ENCODE data around the gene SLC39A10.

Gene SLC39A10

DNA sequence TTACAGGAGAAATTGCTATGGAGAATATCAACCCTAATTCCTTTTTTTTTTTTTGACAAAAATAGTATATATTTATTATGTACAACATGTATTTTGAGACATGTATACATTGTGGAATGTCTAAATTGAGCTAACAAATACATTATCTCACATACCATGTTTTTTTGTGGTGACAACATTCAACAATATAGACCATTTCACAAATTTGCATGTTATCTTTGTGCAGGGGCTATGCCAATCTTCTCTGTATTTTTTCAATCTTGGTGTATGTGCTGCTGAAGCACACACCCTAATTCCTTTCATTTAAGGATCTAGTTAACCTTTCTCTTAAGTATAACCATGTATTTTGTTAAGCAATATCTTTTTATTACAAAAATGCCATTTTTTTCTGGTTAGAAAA, 13.2 kb downstream of the SLC39A10 start:
- Histone ChIP-seq H3K4me1 (ENCODE audit: control insufficient read depth, insufficient read depth, low read length) (peaks cover 7% of the 10 kb centered on the region), H3K36me3 (ENCODE audit: control insufficient read depth, insufficient read depth, low read length) (no peaks in the 10 kb centered on the region), H3K27me3 (ENCODE audit: control insufficient read depth, insufficient read depth, low read length, poor library complexity, severe bottlenecking) (no peaks in the 10 kb centered on the region)

DNA sequence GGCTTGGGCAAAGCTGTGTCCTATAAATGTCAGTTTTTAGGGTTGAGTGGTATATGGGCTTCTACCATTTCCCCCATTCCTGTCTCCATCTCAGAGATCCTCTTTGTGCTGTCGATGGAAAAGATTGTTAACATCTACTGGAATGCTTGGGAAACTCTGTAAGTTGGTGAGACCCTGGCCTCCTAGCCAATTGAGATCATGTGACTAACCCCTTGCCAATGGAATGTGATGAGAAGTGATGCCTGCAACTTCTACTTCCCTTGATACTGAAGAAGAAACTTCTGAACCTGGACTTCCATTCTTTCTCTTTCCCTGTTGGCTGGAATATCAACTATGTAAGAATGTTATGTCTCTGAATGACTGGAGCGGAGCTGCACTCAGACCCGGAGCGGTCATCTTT, 14.5 kb downstream of the SLC39A10 start:
- H3K27ac ChIP-seq (ENCODE audit: insufficient read depth, low read depth, low read length, poor library complexity, severe bottlenecking): no peak overlapping the region
- peaks cover 5% of the 10 kb centered on the region for H3K4me1 ChIP-seq (ENCODE audit: control insufficient read depth, insufficient read depth, low read length)
- WGBS, 2 experiments: 63 to 74% methylated on average over 4 of the region's 4 CpGs
- no peaks in the 10 kb centered on the region for H3K9me3 ChIP-seq (ENCODE audit: control insufficient read depth, low read length)
- H3K4me3 ChIP-seq (ENCODE audit: insufficient read depth, low read depth, low read length): no peak overlapping the region
- no peaks in the 10 kb centered on the region for H3K27me3 ChIP-seq (ENCODE audit: control insufficient read depth, insufficient read depth, low read length, poor library complexity, severe bottlenecking)
- H3K36me3 ChIP-seq (ENCODE audit: control insufficient read depth, insufficient read depth, low read length): no peaks in the 10 kb centered on the region

More for the DNA sequence above, 13.2 kb downstream of the SLC39A10 start:
- Histone ChIP-seq H3K9me3 (ENCODE audit: control insufficient read depth, low read length) (no peaks in the 10 kb centered on the region), H3K4me3 (ENCODE audit: insufficient read depth, low read depth, low read length) (no peak overlapping the region), H3K27ac (ENCODE audit: insufficient read depth, low read depth, low read length, poor library complexity, severe bottlenecking) (no peak overlapping the region)

GRCh38 chr2:195672674-195673073, 15.6 kb downstream of the SLC39A10 start:
- 94 to 95% methylated on average over 4 of the region's 4 CpGs for WGBS, 2 experiments
- Histone ChIP-seq H3K4me3 (ENCODE audit: insufficient read depth, low read depth, low read length) (no peak overlapping the region), H3K27me3 (ENCODE audit: control insufficient read depth, insufficient read depth, low read length, poor library complexity, severe bottlenecking) (no peaks in the 10 kb centered on the region), H3K27ac (ENCODE audit: insufficient read depth, low read depth, low read length, poor library complexity, severe bottlenecking) (no peak overlapping the region), H3K9me3 (ENCODE audit: control insufficient read depth, low read length) (no peaks in the 10 kb centered on the region), H3K4me1 (ENCODE audit: control insufficient read depth, insufficient read depth, low read length) (no peaks in the 10 kb centered on the region), H3K36me3 (ENCODE audit: control insufficient read depth, insufficient read depth, low read length) (no peaks in the 10 kb centered on the region)

DNA sequence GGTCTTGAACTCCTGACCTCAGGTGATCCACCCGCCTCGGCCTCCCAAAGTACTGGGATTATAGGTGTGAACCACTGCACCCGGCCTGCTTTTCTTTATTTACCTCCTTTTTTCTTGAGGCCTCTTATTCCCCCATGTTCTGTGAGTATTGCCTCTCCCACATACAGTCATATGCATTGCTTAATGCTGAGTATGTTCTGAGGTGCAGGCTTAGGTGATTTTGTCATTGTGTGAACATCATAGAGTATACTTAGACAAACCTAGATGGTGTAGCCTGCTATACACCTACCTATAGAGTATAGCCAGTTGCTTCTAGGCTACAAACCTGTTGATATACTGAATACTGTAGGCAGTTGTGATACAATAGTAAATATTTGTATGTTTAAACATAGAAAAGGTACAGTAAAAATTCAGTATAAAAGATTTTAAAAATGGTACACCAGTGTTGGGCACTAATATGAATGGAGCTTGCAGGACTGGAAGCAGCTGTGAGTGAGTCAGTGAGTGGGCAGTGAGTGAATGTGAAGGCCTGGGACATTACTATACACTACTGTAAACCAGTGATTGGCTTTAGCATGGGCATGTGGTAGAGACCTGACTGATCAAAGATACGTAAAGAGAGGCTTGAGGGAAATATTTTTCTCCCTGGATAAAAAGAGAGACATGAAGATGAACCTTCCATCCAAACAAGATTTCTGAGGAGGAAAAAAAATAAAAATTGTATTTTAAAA, 17.6 kb downstream of the SLC39A10 start:
- H3K27ac ChIP-seq (ENCODE audit: insufficient read depth, low read depth, low read length, poor library complexity, severe bottlenecking): no peak overlapping the region
- 86 to 97% methylated on average over 3 to 4 of the region's 4 CpGs for WGBS, 2 experiments
- no peaks in the 10 kb centered on the region for H3K36me3 ChIP-seq (ENCODE audit: control insufficient read depth, insufficient read depth, low read length)

DNA sequence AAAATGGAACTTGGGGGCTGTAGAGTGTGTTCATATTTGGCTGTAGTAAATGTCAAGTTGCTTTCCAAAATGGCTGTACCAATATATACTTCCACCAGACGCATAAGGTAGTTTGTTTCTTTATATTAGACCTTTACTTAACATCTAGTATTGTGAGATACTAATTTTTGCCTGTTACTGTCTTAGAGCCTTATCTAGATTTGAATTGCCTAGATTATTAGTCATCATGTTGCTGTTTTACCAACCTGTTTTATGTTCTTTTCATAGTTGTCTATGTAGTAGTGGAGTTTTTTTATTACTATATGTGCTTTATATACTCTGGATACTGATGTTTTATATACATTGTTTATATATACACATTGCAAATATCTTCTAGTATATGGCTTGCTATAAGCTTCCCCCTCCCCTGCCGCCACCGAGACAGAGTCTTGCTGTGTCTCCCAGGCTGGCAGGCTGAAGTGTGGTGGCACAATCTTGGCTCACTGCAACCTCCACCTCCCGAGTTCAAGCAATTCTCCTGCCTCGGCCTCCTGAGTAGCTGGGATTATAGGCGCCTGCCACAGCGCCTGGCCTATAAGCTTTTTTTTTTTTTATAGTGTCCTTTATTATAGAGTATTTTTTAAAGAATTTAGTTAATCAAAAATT, 18.9 kb downstream of the SLC39A10 start:
- no peaks in the 10 kb centered on the region for H3K4me1 ChIP-seq (ENCODE audit: control insufficient read depth, insufficient read depth, low read length)
- H3K27me3 ChIP-seq (ENCODE audit: control insufficient read depth, insufficient read depth, low read length, poor library complexity, severe bottlenecking): no peaks in the 10 kb centered on the region
- 76 to 90% methylated on average over 4 of the region's 7 CpGs for WGBS, 2 experiments

More for the DNA sequence above, 17.6 kb downstream of the SLC39A10 start:
- Histone ChIP-seq H3K9me3 (ENCODE audit: control insufficient read depth, low read length) (no peaks in the 10 kb centered on the region), H3K4me1 (ENCODE audit: control insufficient read depth, insufficient read depth, low read length) (no peaks in the 10 kb centered on the region), H3K4me3 (ENCODE audit: insufficient read depth, low read depth, low read length) (no peak overlapping the region), H3K27me3 (ENCODE audit: control insufficient read depth, insufficient read depth, low read length, poor library complexity, severe bottlenecking) (no peaks in the 10 kb centered on the region)

GRCh38 chr2:195677290-195677689, 20.3 kb downstream of the SLC39A10 start:
- Histone ChIP-seq H3K4me1 (ENCODE audit: control insufficient read depth, insufficient read depth, low read length) (no peaks in the 10 kb centered on the region), H3K27ac (ENCODE audit: insufficient read depth, low read depth, low read length, poor library complexity, severe bottlenecking) (no peak overlapping the region), H3K36me3 (ENCODE audit: control insufficient read depth, insufficient read depth, low read length) (peaks cover 7% of the 10 kb centered on the region), H3K27me3 (ENCODE audit: control insufficient read depth, insufficient read depth, low read length, poor library complexity, severe bottlenecking) (no peaks in the 10 kb centered on the region), H3K4me3 (ENCODE audit: insufficient read depth, low read depth, low read length) (no peak overlapping the region), H3K9me3 (ENCODE audit: control insufficient read depth, low read length) (no peaks in the 10 kb centered on the region)
- 91 to 94% methylated on average over 2 of the region's 2 CpGs for WGBS, 2 experiments

More for the DNA sequence above, 18.9 kb downstream of the SLC39A10 start:
- H3K27ac ChIP-seq (ENCODE audit: insufficient read depth, low read depth, low read length, poor library complexity, severe bottlenecking): no peak overlapping the region
- H3K36me3 ChIP-seq (ENCODE audit: control insufficient read depth, insufficient read depth, low read length): peaks cover 7% of the 10 kb centered on the region
- no peak overlapping the region for H3K4me3 ChIP-seq (ENCODE audit: insufficient read depth, low read depth, low read length)
- no peaks in the 10 kb centered on the region for H3K9me3 ChIP-seq (ENCODE audit: control insufficient read depth, low read length)

DNA sequence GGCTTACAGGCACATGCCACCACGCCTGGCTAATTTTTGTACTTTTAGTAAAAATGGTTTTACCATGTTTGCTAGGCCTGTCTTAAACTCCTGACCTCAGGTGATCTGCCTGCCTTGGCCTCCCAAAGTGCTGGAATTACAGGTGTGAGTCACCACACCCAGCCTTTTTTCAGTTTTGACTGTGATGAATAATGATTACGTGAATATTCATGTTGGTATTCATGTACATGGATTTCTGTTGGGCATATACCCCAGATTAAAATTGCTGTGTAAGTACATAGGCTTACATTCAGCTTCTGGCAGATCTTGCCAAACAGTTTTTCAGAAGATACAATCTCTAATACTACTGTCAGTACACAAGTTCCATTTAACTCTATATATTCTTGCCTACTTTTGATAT, 20.9 kb downstream of the SLC39A10 start:
- Histone ChIP-seq H3K36me3 (ENCODE audit: control insufficient read depth, insufficient read depth, low read length) (peaks cover 7% of the 10 kb centered on the region), H3K9me3 (ENCODE audit: control insufficient read depth, low read length) (no peaks in the 10 kb centered on the region), H3K27me3 (ENCODE audit: control insufficient read depth, insufficient read depth, low read length, poor library complexity, severe bottlenecking) (no peaks in the 10 kb centered on the region), H3K4me1 (ENCODE audit: control insufficient read depth, insufficient read depth, low read length) (no peaks in the 10 kb centered on the region), H3K27ac (ENCODE audit: insufficient read depth, low read depth, low read length, poor library complexity, severe bottlenecking) (no peak overlapping the region), H3K4me3 (ENCODE audit: insufficient read depth, low read depth, low read length) (no peak overlapping the region)
- WGBS, 2 experiments: 91 to 95% methylated on average over 2 of the region's 2 CpGs

GRCh38 chr2:195682077-195682476, 25.1 kb downstream of the SLC39A10 start:
- 100% methylated on average over 1 of the region's 1 CpG; no CpG with 5 or more reads in 1 of the 2 experiments for WGBS, 2 experiments
- Histone ChIP-seq H3K4me3 (ENCODE audit: insufficient read depth, low read depth, low read length) (no peak overlapping the region), H3K27me3 (ENCODE audit: control insufficient read depth, insufficient read depth, low read length, poor library complexity, severe bottlenecking) (no peaks in the 10 kb centered on the region), H3K36me3 (ENCODE audit: control insufficient read depth, insufficient read depth, low read length) (peaks cover 7% of the 10 kb centered on the region), H3K27ac (ENCODE audit: insufficient read depth, low read depth, low read length, poor library complexity, severe bottlenecking) (no peak overlapping the region), H3K4me1 (ENCODE audit: control insufficient read depth, insufficient read depth, low read length) (no peaks in the 10 kb centered on the region), H3K9me3 (ENCODE audit: control insufficient read depth, low read length) (no peaks in the 10 kb centered on the region)

- H3K4me3 ChIP-seq (ENCODE audit: insufficient read depth, low read depth, low read length): no peak overlapping the region
- no peak overlapping the region for H3K27ac ChIP-seq (ENCODE audit: insufficient read depth, low read depth, low read length, poor library complexity, severe bottlenecking)
- no peaks in the 10 kb centered on the region for H3K9me3 ChIP-seq (ENCODE audit: control insufficient read depth, low read length)
- peaks cover 7% of the 10 kb centered on the region for H3K36me3 ChIP-seq (ENCODE audit: control insufficient read depth, insufficient read depth, low read length)
- WGBS, 2 experiments: 100% methylated on average over 2 of the region's 3 CpGs
- no peaks in the 10 kb centered on the region for H3K4me1 ChIP-seq (ENCODE audit: control insufficient read depth, insufficient read depth, low read length)
- no peaks in the 10 kb centered on the region for H3K27me3 ChIP-seq (ENCODE audit: control insufficient read depth, insufficient read depth, low read length, poor library complexity, severe bottlenecking)
These were observed 26.1 kb downstream of the SLC39A10 start for GRCh38 chr2:195683174-195683573.

- Histone ChIP-seq H3K4me1 (ENCODE audit: control insufficient read depth, insufficient read depth, low read length) (no peaks in the 10 kb centered on the region), H3K27ac (ENCODE audit: insufficient read depth, low read depth, low read length, poor library complexity, severe bottlenecking) (no peak overlapping the region), H3K27me3 (ENCODE audit: control insufficient read depth, insufficient read depth, low read length, poor library complexity, severe bottlenecking) (no peaks in the 10 kb centered on the region), H3K9me3 (ENCODE audit: control insufficient read depth, low read length) (no peaks in the 10 kb centered on the region), H3K36me3 (ENCODE audit: control insufficient read depth, insufficient read depth, low read length) (no peaks in the 10 kb centered on the region), H3K4me3 (ENCODE audit: insufficient read depth, low read depth, low read length) (no peak overlapping the region)
These were observed 29.5 kb downstream of the SLC39A10 start for GRCh38 chr2:195686564-195686963.

Data from ectodermal cell (in vitro differentiated cells).